HG02610 (cell line): ENCODE results near the gene ZNF213.

Experiments used
- ATAC-seq: cut with Tn5 transposase; IDR thresholded peaks from one replicate; pipeline ENCODE4 v1.9.1; 2021; ENCODE audit warnings: mild to moderate bottlenecking, moderate library complexity; ENCODE audit not compliant: unreplicated experiment

ZNF213 gene

GRCh38 chr16:3147757-3148104 is 12.9 kb downstream of the ZNF213 start:
- no peak for ATAC-seq

- ATAC-seq, result no peak
Observed at GRCh38 chr16:3148256-3149192, 13.7 kb downstream of the ZNF213 start.

GRCh38 chr16:3149193-3149530 is 14.3 kb downstream of the ZNF213 start:
- no peak for ATAC-seq

GRCh38 chr16:3149630-3150345 is 15.0 kb downstream of the ZNF213 start:
- ATAC-seq, result no peak

- ATAC-seq, result peak; percentile 68
Observed at GRCh38 chr16:3150346-3151218, 15.8 kb downstream of the ZNF213 start.

- no peak for ATAC-seq
Observed at GRCh38 chr16:3152027-3152276, 17.1 kb downstream of the ZNF213 start.

GRCh38 chr16:3152277-3152990 is 17.6 kb downstream of the ZNF213 start:
- peak; percentile 26 for ATAC-seq

GRCh38 chr16:3152991-3153368 is 18.2 kb downstream of the ZNF213 start:
- no peak for ATAC-seq

GRCh38 chr16:3155181-3155580 is 20.4 kb downstream of the ZNF213 start:
- ATAC-seq, result no peak

GRCh38 chr16:3155972-3156371 is 21.1 kb downstream of the ZNF213 start:
- no peak for ATAC-seq

- ATAC-seq, result no peak
Observed at GRCh38 chr16:3157229-3158025, 22.6 kb downstream of the ZNF213 start.

- ATAC-seq, result no peak
Observed at GRCh38 chr16:3158026-3158509, 23.2 kb downstream of the ZNF213 start.

- peak; percentile 39 for ATAC-seq
Observed at GRCh38 chr16:3158510-3159314, 23.9 kb downstream of the ZNF213 start.

- no peak for ATAC-seq
Observed at GRCh38 chr16:3161235-3162018, 26.6 kb downstream of the ZNF213 start.

GRCh38 chr16:3164121-3164991 is 29.5 kb downstream of the ZNF213 start:
- no peak for ATAC-seq

- no peak for ATAC-seq
Observed at GRCh38 chr16:3165111-3165822, 30.4 kb downstream of the ZNF213 start.

- ATAC-seq, result no peak
Observed at GRCh38 chr16:3166505-3166886, 31.7 kb downstream of the ZNF213 start.
